Lower lobe of right lung (tissue), 2 donors: Measurements from ENCODE around the gene CTTN. TPM values are rescaled to one million over a fixed set of nuclear protein-coding genes. Genes with fewer than 3 reads are reported as not detected.
A peak's percentile ranks its signal among the peaks of the same experiment; 100 is the strongest.

ENCODE experiments used
- ATAC-seq, 2 donors: fragments of 200-7000 bp; cut with Tn5 transposase; one replicate each; pipeline ENCODE4 v1.9.1; 2020 to 2022; ENCODE audit warnings: mild to moderate bottlenecking in 2 of 2, moderate library complexity in 2 of 2
- DNase-seq: peaks from one replicate; pipeline ENCODE4 v3.0.0-alpha.2; 2020
- H3K27ac ChIP-seq: fragments of 200-600 bp; one replicate; pipeline ENCODE4 v1.8.0; 2022
- H3K27me3 ChIP-seq: fragments of 200-600 bp; one replicate; pipeline ENCODE4 v1.8.0; 2022; ENCODE audit warnings: low read depth
- H3K36me3 ChIP-seq: fragments of 200-600 bp; one replicate; pipeline ENCODE4 v1.8.0; 2022; ENCODE audit warnings: mild to moderate bottlenecking
- H3K4me1 ChIP-seq: fragments of 200-600 bp; one replicate; pipeline ENCODE4 v1.8.0; 2022
- H3K4me3 ChIP-seq: fragments of 200-600 bp; one replicate; pipeline ENCODE4 v1.8.0; 2022; ENCODE audit warnings: mild to moderate bottlenecking
- H3K9me3 ChIP-seq: fragments of 200-600 bp; one replicate; pipeline ENCODE4 v1.8.0; 2022
- intact Hi-C: fragments of 100-400 bp; cut with DNase I; formaldehyde crosslinking; loops from one replicate; pipeline ENCODE4 v1.11.0; 2022
- total RNA-seq: library from RNA; stranded (reverse); fragmentation: NEBNext Ultra II Directional; extraction: Animal tissue kit (Norgen Biotek cat#: 25700); gene quantifications from one replicate; pipeline ENCODE4 v1.2.1, GENCODE V29; 2021
- TF ChIP-seq, protein P1 (sequence below): fragments of 200-600 bp; IDR thresholded peaks from one replicate; pipeline ENCODE4 v1.8.0; 2022; ENCODE audit warnings: antibody characterized with exemption, mild to moderate bottlenecking
- donor health status: DM: no; HTN: yes; CAD: no; lungs with severe emphysema.

Gene CTTN
- total RNA-seq, 1 donor from 2014 or later = 145 TPM

DNA sequence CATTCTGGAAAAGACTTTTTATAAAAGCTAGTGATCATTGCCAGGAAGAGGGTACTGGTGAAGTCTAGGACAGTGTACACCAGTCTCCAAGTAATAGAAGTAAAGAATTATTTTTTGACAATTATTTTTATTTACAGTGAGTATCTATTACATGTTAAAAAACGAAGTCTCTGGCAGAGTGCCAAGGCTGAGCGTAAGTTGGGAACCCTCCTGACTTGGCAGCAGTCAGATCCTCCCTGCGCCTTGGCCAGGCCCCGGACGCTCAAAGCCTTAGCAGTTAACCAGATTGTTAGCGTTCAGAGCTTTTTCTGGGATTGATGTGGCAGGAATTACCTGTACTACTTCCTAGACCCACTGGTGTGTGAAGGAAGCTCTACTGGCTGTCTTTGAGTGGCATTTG is 38.1 kb upstream of the CTTN start:
- H3K36me3 ChIP-seq = peaks cover 96% of the 10 kb centered on the region
- intact Hi-C loops = no loop called here

GRCh38 chr11:70364178-70364577 is 34.2 kb upstream of the CTTN start:
- Histone ChIP-seq H3K4me1 (no peaks in the 10 kb centered on the region), H3K27ac (no peak overlapping the region), H3K27me3 (no peaks in the 10 kb centered on the region), H3K36me3 (peaks cover 88% of the 10 kb centered on the region), H3K4me3 (no peak overlapping the region), H3K9me3 (no peaks in the 10 kb centered on the region)
- TF ChIP-seq, protein P1, sequence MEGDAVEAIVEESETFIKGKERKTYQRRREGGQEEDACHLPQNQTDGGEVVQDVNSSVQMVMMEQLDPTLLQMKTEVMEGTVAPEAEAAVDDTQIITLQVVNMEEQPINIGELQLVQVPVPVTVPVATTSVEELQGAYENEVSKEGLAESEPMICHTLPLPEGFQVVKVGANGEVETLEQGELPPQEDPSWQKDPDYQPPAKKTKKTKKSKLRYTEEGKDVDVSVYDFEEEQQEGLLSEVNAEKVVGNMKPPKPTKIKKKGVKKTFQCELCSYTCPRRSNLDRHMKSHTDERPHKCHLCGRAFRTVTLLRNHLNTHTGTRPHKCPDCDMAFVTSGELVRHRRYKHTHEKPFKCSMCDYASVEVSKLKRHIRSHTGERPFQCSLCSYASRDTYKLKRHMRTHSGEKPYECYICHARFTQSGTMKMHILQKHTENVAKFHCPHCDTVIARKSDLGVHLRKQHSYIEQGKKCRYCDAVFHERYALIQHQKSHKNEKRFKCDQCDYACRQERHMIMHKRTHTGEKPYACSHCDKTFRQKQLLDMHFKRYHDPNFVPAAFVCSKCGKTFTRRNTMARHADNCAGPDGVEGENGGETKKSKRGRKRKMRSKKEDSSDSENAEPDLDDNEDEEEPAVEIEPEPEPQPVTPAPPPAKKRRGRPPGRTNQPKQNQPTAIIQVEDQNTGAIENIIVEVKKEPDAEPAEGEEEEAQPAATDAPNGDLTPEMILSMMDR = no peak
- intact Hi-C loops = no loop called here
- DNase-seq (no peak), ATAC-seq (no peak)

More for the DNA sequence above, 38.1 kb upstream of the CTTN start:
- H3K27ac ChIP-seq = no peak overlapping the region
- TF ChIP-seq, protein P1 = no peak
- peaks cover 8% of the 10 kb centered on the region for H3K4me1 ChIP-seq
- no peak overlapping the region for H3K4me3 ChIP-seq
- ATAC-seq = no peak
- H3K27me3 ChIP-seq = no peaks in the 10 kb centered on the region
- H3K9me3 ChIP-seq = no peaks in the 10 kb centered on the region
- DNase-seq = no peak

GRCh38 chr11:70364745-70365543 is 33.4 kb upstream of the CTTN start:
- no peaks in the 10 kb centered on the region for H3K27me3 ChIP-seq
- TF ChIP-seq, protein P1 = no peak
- H3K4me1 ChIP-seq = no peaks in the 10 kb centered on the region
- H3K9me3 ChIP-seq = no peaks in the 10 kb centered on the region
- ATAC-seq (peak in 1 of 2 donors; percentile 27), DNase-seq (no peak)
- H3K36me3 ChIP-seq = peaks cover 83% of the 10 kb centered on the region
- no peak overlapping the region for H3K27ac ChIP-seq
- H3K4me3 ChIP-seq = no peak overlapping the region
- intact Hi-C loops = no loop called here

DNA sequence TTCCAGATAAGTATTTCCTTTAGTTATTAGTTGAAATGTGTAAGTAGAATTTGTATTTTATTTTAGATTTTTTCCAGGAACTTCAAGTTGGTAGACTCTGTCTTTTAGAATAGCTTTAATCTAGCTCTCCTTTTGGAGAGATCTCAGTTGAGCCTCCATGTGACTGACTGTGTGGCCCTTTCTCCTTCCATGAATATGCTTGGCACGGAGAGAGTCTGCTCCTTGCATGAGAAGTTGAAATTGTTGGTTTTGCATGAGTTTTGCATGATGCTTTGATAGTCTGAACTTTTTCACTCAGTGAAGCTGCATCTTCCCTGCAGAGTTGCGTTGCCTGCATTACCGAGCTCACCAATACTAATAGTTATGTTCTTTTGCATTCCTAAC is 32.8 kb upstream of the CTTN start:
- no peaks in the 10 kb centered on the region for H3K4me1 ChIP-seq
- no peak overlapping the region for H3K27ac ChIP-seq
- no peak overlapping the region for H3K4me3 ChIP-seq
- H3K27me3 ChIP-seq = no peaks in the 10 kb centered on the region
- DNase-seq (no peak), ATAC-seq (no peak)
- H3K36me3 ChIP-seq = peaks cover 77% of the 10 kb centered on the region
- no peaks in the 10 kb centered on the region for H3K9me3 ChIP-seq
- TF ChIP-seq, protein P1 = no peak
- intact Hi-C loops = no loop called here

- intact Hi-C loops = no loop called here
- peaks cover 63% of the 10 kb centered on the region for H3K36me3 ChIP-seq
Measured at GRCh38 chr11:70367071-70367470, 31.3 kb upstream of the CTTN start.

More at GRCh38 chr11:70367071-70367470, 31.3 kb upstream of the CTTN start:
- DNase-seq = no peak
- no peaks in the 10 kb centered on the region for H3K9me3 ChIP-seq
- no peak overlapping the region for H3K4me3 ChIP-seq
- no peaks in the 10 kb centered on the region for H3K27me3 ChIP-seq
- TF ChIP-seq, protein P1 = no peak
- no peak overlapping the region for H3K27ac ChIP-seq
- ATAC-seq = no peak
- H3K4me1 ChIP-seq = no peaks in the 10 kb centered on the region
